EH (cell line): Measurements from ENCODE around the gene NT5C1A.

Experiments used
- DNase-seq: peaks from one replicate; pipeline ENCODE4 v3.0.0-alpha.2; 2015; ENCODE audit warnings: low read depth

NT5C1A gene

DNA sequence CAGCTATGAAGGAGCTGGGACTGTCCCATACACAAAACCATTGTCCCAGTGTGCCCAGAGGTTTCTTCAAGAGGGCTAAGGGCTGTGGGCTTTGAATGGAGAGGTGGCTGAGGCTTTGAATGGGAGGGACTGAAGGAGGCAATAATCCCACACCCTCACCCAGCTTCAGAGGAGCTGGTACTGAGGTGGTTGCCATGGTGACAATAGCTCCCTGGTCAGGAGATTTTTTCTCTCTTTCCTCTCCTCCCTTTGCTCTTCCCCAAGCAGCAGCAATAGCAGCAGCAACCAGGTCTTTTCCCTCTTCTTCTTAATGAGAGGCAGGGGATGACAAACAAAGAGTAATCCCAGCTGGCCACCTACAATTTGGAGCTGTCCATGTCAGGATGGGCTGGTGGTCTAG, 17.7 kb upstream of the NT5C1A start:
- no peak for DNase-seq

DNA sequence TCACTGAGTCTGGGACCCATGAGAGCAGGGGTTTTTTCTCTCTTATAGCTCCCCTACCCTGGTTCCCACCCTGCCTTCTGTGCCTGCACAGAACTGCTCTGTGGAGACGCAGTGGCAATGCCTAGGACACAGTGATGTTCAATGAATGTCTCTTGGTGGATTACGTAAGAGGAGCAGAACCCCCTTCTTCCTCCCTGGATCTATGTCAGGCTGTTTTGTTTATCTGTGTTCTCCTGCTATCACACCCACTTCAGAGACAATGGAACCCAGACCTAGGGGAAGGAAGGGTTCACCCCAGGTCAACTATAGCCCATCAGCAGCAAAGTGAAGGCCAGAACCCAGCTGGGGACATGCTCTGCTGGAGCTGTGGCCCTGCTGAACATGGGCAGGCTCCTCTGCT, 17.3 kb upstream of the NT5C1A start:
- DNase-seq, result no peak

DNA sequence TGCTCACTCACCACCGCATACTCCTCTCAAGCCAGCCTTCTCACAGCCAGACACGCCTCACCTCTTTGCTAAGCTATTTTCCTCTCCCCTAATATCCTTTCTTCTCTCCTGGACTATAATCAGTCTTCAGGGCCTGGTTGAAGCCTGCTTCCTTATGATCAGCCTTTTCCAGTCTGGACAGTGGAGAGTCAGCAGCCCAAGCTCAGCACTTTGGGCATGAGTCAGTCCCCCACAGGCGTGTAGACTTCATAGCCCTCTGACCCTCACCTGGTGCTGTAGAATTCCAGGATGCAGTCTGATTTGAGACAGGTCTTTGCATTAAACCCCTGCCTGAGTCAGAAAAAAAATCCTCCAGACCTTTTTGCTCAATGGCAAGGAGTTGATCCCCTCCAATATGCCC, 16.8 kb upstream of the NT5C1A start:
- no peak for DNase-seq

DNA sequence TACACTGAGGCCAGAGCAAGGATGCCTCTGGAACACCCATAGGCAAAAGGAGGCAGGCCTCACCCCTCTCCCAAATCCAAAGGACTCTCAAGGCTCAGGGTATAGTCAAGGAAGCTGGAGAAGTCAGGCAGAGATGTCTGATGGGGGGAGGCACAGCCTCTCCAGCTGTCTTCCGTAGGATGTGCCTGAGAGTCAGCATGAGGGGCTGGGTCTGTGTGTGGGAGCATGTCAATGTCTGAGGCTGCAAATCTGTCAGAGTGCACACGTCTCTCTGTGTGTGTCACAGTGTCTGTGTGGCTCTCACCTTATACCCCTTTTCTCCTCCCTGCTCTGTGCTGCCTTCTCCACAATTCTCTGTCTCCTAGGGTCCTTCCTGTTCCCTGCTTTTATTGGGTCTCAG, 15.3 kb upstream of the NT5C1A start:
- DNase-seq, result no peak

DNA sequence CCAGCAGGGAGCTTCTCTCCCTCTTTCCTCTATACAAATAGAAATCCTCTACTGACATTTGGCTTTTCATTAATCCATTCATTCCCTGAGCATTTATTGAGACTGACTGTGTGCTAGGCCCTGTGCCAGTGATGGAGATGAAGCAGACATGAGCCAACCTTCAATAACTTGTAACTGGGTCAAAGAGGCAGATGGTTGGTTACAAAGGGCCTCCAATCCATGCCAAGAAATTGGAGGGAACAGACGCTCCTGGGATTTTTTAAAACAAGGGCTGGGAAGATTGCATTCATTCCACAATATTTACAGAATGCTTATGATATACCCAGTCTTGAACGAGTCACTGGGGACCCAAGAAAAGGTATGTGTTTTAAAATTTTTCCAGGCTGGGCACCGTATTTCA, 13.2 kb upstream of the NT5C1A start:
- DNase-seq, result no peak

DNA sequence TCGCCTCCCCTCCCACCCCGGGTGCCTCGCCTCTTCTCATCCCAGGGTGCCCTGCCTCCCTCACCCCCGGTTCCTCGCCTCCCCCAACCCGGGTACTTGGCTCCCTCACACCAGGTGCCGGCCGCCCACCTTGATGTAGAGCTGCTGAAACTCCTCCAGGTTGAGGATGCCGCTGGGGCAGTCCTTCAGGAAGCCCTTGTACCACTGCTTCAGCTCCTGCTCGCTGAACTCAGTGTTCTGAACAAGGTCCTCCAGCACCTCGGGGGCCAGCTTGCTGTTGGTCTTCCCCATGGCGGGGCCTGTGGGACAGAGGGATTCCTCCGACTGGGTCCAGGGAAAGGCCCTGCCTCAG, 12.4 kb upstream of the NT5C1A start:
- no peak for DNase-seq

DNA sequence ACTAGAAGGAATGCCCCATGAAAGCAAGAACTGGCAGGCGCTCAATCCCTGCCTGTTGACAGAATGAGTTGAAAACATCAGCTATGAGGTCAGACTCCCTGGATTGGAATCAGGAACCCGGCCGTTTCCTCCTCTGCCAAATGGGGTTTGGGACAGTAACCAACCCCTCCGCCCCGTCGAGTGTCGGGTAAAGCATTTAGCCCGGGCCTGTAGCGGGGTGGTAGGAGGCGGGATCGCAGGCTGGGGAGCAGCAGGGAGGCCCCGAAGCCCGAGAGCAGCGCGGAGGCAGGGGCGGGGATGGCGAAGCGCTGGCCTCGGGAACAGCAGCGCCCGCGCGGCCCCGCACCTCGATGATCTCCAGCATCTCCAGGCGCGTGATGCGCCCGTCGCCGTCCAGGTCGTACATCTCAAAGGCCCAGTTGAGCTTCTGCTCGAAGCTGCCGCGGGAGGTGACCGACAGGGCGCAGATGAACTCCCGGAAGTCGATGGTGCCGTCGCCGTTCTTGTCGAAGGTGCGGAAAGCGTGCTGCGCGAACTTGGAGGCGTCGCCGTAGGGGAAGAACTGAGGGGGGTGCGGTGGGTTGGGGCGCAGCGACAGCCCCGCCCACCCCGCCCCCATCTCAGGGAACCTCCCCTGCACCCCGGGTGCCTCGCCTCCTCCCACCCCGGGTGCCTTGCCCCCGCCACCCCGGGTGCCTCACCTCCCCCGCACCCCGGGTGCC, 11.8 kb upstream of the NT5C1A start:
- no peak for DNase-seq

DNA sequence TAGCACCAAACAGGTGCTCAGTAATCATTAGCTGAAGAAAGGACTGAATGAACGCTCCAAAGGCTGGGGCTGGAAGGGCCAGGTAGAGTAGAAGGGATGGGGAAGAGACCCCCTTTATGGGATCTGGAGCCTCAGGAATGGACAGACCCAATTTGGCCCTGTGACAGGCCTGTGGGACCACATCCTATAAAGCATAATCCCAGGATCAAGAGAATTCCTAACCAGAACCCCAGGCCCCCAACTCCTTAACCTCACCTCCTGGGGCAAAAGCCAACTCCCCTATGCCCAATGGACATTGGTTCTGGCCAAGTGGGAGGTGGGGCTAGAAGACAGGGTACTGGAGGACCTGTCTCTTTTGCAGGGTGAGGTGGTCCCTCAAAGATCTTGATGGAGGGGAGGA, 10.1 kb upstream of the NT5C1A start:
- DNase-seq, result no peak

DNA sequence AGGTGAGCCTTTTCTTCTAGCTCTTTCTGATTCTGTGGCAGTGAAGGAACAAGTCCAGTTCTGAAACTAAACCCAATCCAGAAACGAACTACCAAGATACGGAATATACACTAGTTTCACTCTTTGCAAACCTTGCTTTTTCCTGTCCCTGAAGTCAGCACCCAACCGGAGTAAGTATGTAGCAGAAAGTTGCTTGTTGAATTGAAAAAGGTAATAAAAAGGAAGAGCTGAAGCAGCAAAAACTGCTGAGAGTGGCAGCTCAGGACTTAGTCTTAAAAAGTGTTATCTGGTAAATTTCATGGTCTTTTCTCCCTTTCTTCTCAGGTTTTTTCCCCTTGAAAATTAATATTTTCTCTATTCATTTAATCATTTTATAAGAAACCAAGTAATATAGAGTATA, 9.4 kb upstream of the NT5C1A start:
- DNase-seq, result no peak

DNA sequence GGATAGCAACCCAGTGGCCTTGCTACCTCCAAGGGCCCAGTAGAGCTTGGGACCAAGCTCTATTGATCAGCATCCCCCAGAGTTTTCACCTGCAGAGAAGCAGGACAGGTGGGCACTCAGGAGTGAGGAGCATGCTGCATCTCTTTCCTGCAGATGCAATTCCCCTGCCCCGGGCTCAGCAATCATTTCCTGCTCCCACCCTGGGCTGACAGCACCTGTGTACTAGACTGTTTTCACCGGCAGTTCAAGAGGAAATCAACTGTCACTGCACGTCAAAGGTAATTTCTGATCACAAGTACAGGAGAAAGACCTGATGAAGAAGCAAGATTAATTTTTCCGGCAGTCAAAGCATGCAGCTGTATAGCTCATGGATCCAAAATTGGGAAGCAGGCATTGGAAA, 8.8 kb upstream of the NT5C1A start:
- no peak for DNase-seq

DNA sequence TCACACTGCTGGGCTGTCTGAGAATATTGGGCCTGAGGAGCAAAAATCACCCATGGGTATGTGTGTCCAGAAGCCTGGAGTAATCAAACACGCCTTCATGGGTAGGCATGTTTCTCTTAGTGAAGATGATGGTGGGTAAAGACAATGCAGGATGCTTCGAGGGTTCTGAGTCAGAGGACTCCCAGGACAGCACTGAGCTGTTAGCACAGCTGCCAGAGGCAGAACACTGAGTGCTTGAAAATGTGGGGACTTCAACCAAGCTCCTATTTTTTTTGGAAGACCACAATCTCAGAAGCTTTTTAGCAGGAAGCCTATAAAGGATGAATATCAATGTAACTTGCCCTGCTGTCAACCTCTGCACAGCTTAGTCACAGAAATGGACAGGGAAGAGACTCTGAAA, 7.9 kb upstream of the NT5C1A start:
- peak; percentile 38 for DNase-seq

DNA sequence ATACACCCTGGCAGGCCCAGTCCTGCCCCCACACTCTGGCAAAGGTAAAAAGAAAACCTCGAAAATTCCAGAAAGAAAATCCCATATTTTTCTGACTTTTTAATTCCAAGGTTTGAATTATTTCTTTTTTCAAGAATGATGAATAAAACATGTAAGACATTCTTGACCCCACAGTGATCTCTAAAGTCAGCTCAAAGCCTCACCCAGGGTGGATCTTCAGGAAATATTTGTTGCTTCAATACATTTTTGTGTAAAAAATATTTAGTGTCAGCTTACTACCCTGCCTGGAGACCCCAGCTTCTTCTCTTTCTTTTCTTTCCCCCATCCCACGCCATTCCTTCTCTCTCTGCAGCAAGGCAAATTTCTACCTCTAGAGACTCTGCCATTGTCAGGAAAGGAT, 7.0 kb upstream of the NT5C1A start:
- no peak for DNase-seq

DNA sequence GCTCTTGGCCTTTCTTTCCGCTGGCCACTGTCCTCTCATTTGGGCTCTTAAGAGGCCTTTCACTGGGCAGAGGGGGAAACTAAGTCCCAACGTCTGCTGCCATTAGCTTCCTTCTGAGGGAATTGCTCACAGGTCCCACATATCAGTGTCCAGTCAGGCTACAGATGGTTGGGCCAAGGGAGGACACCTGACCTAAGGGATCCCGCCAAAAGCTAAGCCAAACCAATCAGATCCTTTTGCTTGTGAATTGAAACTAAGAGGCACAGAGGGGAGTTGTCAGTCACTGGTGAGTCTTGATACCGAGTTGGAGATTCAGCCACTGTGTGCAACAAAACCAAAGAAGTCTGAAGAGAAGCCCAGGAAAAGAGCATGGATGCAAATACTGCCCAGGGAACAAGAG, 5.7 kb upstream of the NT5C1A start:
- no peak for DNase-seq

DNA sequence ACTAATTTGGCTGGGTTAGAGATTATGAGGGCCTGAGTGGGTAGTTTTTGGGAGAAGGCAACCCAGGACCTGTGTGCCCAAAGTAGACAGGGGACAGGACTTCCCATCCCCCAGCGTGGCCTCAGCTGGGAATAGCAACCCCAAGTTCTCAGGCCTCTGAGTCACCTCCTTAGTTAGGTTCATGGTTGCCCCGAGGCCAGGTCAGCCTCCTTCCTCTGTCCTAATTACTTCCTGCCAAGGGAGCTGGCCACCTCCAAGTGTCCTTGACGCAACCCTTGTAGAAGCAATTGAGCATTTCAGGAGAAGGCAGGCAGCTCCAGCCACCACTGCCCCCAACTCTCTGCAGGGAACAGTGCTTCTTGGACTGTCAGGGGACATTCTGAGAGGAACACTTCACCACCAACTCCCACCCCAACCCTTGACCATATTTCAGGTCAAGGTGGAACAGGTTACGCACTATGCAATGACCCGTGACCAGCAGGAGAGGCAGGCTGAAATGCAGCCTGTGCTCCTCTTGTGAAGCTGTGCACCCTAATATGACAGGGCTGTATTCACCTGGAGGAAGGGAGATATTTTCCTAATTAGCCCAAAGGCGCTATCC, 5.1 kb upstream of the NT5C1A start:
- DNase-seq, result peak; percentile 63

DNA sequence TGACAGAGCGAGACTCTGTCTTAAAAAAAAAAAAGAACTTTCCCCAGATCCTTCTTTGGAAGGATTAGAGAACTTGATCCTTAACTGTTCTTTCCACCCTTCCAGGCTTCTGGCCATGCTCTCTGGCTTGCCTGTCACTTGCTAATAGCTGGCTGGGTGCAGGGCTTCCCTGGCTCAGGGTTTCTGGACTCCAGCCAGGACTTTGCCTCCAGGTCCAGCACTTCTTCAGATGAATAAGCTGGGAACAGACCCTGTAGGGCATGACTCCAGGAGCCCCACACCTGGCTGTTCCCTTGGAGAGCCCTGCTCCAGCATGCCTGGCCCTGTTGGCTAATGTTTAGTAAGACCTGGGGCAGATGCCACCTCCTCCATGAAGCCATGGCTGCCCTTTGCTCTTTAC, 3.3 kb upstream of the NT5C1A start:
- DNase-seq, result no peak

DNA sequence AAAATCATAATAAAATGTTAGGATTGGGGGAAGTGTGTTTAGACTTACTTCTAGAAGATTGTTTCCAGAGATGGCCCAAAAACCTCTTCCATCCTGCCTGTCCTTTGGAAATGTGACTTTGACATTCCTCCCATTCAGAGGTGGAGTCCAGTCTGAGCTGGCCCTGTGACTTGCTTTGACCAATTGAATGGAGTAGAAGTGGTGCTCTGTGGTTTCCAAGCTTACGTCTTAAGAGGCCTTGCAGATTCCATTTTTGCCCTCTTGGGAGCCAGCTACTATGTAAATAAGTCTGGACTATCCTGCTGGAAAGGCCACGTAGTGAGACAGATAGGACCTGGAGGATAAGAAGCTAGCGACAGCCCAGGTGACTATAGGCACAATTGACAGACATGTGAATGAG, 1.3 kb upstream of the NT5C1A start:
- DNase-seq, result no peak

DNA sequence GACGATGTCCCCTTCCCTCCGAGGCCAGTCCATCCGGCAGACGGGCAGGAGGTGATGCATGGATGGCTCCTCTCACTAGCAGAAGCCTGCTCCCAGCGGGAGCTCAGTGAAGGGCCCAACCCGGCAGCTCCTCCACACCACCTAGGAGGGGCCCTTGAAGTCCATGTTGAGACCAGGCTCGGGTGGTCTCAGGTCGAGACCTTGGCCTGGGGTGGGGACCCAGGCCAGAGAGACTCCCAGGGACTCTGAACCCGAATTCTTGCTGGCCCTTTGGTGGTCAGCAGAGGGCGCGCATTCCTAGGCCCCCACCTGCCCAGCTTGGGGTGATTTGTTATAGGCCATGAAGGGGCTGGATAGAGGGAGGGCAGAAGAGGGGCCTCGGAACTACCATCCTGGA, 642 bp upstream of the NT5C1A start:
- no peak for DNase-seq

DNA sequence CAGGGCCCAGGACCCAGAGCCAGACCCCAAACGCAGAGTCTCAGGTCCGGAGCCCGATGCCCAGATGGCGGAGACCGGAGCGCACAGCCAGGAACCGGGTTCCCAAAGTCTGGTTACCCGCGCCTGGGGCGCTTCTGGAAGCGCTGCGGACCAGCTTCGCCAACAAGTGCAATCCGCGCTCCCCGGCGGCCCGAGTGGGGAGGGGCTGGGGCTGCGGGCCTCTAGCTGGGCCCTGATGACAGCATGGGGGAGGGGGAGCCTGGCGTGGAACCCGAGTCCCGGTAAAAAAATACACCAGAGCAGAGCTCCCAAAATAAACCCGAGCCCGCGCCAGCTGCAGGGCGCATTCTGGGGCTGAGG, 494 bp downstream of the NT5C1A start:
- no peak for DNase-seq

DNA sequence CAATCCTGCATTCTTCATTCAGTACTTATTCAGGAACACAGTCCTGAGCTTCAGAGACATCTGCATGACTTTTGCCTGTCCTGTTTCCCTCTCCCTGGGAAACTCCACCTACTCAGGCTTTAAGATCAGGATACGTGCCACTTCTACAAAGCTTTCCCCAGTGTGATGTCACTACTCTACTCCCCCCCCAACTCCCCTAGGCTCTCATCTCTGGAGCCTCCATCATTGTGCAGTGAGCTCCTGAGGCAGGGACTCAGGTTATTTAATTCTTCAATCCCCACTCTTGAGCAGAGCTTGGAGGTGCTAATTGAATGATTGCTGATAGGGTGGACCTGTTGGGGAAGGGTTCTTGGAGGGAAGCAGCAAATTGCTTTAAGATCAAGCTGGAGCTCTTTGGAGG, 1.2 kb downstream of the NT5C1A start:
- no peak for DNase-seq

DNA sequence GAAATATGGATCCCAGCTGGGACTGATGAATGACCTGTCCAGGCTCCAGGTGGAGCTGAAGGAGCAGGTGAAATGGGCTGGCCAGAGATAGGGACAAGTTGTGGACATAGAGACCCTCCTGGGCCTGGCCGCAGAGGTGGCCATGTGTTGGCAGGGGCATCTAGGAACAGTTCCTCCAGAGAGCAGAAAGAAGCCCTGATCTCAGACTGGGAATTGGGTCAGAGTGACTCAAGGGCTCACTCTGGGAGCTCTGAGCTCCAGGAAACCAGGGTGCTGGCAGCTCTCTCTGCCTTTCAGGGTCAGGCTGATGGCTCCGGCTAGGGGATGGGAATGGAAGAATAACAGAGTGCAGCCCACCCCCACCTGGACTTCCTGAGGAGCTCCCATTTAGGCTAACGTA, 3.0 kb downstream of the NT5C1A start:
- no peak for DNase-seq

DNA sequence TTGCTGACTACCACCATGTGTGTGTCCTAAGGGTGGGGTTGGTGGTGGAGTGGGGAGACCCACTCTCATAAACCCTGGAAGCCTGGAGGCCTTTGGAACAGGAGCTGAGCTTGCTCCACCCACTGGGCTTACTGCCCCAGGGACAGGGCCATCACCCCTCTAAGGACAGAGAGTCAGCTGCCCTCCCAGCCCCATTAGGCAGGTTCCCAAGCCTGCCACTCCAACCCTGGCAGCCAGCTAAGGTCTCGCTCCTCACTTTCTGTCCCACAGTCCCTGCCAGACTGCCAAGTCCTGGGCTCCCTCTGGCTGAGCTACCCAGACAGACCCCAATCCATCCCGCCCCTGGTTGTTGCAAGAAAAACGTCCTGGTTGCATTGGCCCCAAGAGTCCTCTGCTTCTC, 3.8 kb downstream of the NT5C1A start:
- no peak for DNase-seq

DNA sequence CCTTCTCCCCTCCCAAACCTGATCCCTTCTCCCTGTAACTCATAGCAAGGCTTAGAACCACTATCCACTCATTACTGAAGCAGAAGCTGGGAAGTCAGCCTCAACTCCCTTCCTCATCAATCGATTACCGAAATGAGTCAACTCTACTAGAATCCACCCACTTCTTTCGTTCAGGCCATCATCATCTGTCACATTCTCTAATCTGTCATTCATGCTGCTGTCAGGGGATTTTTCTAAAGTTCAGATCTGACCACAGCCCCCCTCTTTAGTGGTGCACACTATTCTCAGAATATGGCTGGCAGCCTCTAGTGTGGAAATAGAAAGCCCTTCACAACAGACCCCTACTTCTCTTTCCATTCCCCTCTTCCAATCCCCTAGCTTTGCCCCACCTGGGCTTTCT, 5.1 kb downstream of the NT5C1A start:
- DNase-seq, result no peak

DNA sequence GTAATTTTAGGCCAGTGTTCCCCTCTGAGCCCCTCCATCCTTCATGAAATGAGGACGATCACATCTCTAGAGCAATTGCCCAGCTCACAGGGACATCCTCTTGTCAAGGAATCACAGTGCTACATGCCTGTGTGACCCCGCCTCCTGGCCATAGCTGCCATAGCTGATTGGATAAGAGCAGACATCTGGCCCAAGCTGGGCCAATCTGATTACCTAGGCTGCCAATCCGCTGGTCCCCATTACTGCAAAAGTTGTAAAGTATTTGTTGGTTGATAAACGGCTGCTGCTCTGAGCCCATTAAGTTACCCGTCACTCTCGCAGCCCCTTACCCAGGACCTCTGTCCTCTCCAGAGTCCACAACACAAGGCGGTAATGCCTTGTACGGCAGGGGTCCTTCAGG, 8.3 kb downstream of the NT5C1A start:
- DNase-seq, result no peak

DNA sequence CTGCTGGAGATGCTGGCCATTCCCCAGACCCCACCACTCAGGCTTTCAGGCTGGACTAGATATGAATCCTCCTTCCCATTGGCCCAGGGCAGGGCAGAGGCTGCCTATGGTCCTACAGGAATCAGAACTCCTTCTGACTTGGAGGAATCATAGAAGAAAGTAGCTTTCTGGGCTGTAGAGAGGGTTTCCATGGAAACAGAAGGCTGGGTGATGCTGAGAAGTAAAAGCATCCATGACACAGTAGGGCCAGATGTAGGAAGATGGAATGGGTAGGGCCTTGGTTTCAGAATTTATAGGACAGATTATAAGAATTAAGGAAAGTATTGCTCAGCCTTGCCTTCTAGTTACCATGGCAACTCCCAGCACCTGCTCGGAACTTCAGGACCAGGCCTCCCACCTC, 9.0 kb downstream of the NT5C1A start:
- DNase-seq, result no peak

DNA sequence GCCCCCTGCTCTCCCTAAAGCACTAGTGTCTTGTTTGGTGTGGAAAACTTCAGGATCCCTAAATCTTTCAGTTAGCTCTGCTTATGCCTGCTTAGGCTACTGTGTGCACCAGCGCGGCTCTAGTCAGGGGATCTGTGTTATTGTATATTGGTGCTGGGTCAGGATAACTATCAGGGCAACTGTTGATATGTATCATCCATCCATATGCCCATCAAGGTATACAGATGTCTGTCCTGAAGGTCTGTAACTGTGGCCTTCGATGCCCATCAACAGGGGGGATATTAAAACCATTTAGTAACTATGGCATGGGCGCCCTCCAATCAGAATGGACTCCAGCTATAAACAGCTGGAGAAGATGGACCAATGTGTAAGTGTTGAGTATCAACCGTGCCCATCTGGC, 12.4 kb downstream of the NT5C1A start:
- DNase-seq, result no peak
